Skeletal muscle tissue (tissue), 4 donors: Measurements from ENCODE around the gene FNDC3B. TPM values are rescaled to one million over a fixed set of nuclear protein-coding genes. Genes with fewer than 3 reads are reported as not detected.

Experiments
- H3K27ac ChIP-seq: one replicate; pipeline ENCODE4 v1.7.0; 2013; ENCODE audit warnings: mild to moderate bottlenecking, low read depth, low read length, inconsistent platforms
- H3K27me3 ChIP-seq, 3 donors: one replicate each; pipeline ENCODE4 v1.7.0; 2013; ENCODE audit warnings: low read length in 3 of 3; ENCODE audit not compliant: control insufficient read depth in 3 of 3, insufficient read depth in 3 of 3
- H3K36me3 ChIP-seq, 3 donors: one replicate each; pipeline ENCODE4 v1.7.0; 2013; ENCODE audit warnings: low read length in 3 of 3; ENCODE audit not compliant: control insufficient read depth in 3 of 3, insufficient read depth in 3 of 3
- H3K4me1 ChIP-seq, 3 donors: one replicate each; pipeline ENCODE4 v1.7.0; 2013; ENCODE audit warnings: low read length in 3 of 3, mild to moderate bottlenecking in 3 of 3; ENCODE audit not compliant: control insufficient read depth in 3 of 3, insufficient read depth in 3 of 3
- H3K4me3 ChIP-seq, 3 donors: one replicate each; pipeline ENCODE4 v1.7.0; 2013; ENCODE audit warnings: low read length in 3 of 3
- H3K9ac ChIP-seq, 3 donors: one replicate each; pipeline ENCODE4 v1.7.0; 2013; ENCODE audit warnings: low read length in 3 of 3, mild to moderate bottlenecking in 3 of 3, moderate library complexity in 2 of 3, low read depth in 1 of 3
- H3K9me3 ChIP-seq, 3 donors: one replicate each; pipeline ENCODE4 v1.7.0; 2013; ENCODE audit warnings: low read length in 3 of 3; ENCODE audit not compliant: control insufficient read depth in 3 of 3
- total RNA-seq: library from RNA; depleted of rRNA; stranded (reverse); fragments of >200 nt; gene quantifications from one replicate; pipeline ENCODE4 v1.2.3, GENCODE V29; 2014
- donor health status: Osteomylitis.

The FNDC3B gene
- total RNA-seq, 1 donor from 2014 or later = 140 TPM

- Histone ChIP-seq H3K27me3 (no peaks in the 10 kb centered on the region), H3K9ac (no peak overlapping the region), H3K4me3 (no peak overlapping the region), H3K27ac (no peak overlapping the region), H3K36me3 (no peaks in the 10 kb centered on the region), H3K9me3 (no peaks in the 10 kb centered on the region), H3K4me1 (peaks cover 9 to 22% (median 14%) of the 10 kb centered on the region in 3 donors)
Measured at GRCh38 chr3:172388412-172389078, 349.2 kb downstream of the FNDC3B start.

- no peak overlapping the region for H3K27ac ChIP-seq
- peaks cover 9 to 22% (median 14%) of the 10 kb centered on the region in 3 donors for H3K4me1 ChIP-seq
- H3K9ac ChIP-seq = no peak overlapping the region
- no peaks in the 10 kb centered on the region for H3K9me3 ChIP-seq
- no peaks in the 10 kb centered on the region for H3K27me3 ChIP-seq
- H3K4me3 ChIP-seq = no peak overlapping the region
- H3K36me3 ChIP-seq = no peaks in the 10 kb centered on the region
Measured at GRCh38 chr3:172390792-172391191, 351.4 kb downstream of the FNDC3B start.

GRCh38 chr3:172391592-172392302 lies 352.4 kb downstream of the FNDC3B start:
- no peak overlapping the region for H3K9ac ChIP-seq
- H3K4me1 ChIP-seq = peaks cover 9 to 22% (median 14%) of the 10 kb centered on the region in 3 donors
- H3K9me3 ChIP-seq = no peaks in the 10 kb centered on the region
- H3K27ac ChIP-seq = no peak overlapping the region
- H3K4me3 ChIP-seq = no peak overlapping the region
- no peaks in the 10 kb centered on the region for H3K27me3 ChIP-seq
- H3K36me3 ChIP-seq = peaks cover 0 to 3% (median 0%) of the 10 kb centered on the region in 3 donors

GRCh38 chr3:172394692-172395091 lies 355.3 kb downstream of the FNDC3B start:
- Histone ChIP-seq H3K9ac (no peak overlapping the region), H3K9me3 (no peaks in the 10 kb centered on the region), H3K27me3 (no peaks in the 10 kb centered on the region), H3K4me3 (no peak overlapping the region), H3K27ac (no peak overlapping the region), H3K4me1 (peaks cover 5 to 13% (median 10%) of the 10 kb centered on the region in 3 donors), H3K36me3 (peaks cover 4 to 11% (median 9%) of the 10 kb centered on the region in 3 donors)

- H3K27ac ChIP-seq = no peak overlapping the region
- H3K4me1 ChIP-seq = peaks cover 3 to 8% (median 7%) of the 10 kb centered on the region in 3 donors
- peaks cover 4 to 12% (median 11%) of the 10 kb centered on the region in 3 donors for H3K36me3 ChIP-seq
- H3K9me3 ChIP-seq = no peaks in the 10 kb centered on the region
- H3K4me3 ChIP-seq = no peak overlapping the region
- no peak overlapping the region for H3K9ac ChIP-seq
- no peaks in the 10 kb centered on the region for H3K27me3 ChIP-seq
Measured at GRCh38 chr3:172396400-172396799, 357.0 kb downstream of the FNDC3B start.

- Histone ChIP-seq H3K27ac (no peak overlapping the region), H3K4me1 (no peaks in the 10 kb centered on the region), H3K4me3 (no peak overlapping the region), H3K36me3 (peaks cover 4 to 12% (median 11%) of the 10 kb centered on the region in 3 donors), H3K9me3 (no peaks in the 10 kb centered on the region), H3K9ac (no peak overlapping the region), H3K27me3 (no peaks in the 10 kb centered on the region)
Measured at GRCh38 chr3:172397716-172398405, 358.5 kb downstream of the FNDC3B start.

- Histone ChIP-seq H3K9ac (no peak overlapping the region), H3K27ac (no peak overlapping the region), H3K27me3 (no peaks in the 10 kb centered on the region), H3K36me3 (peaks cover 4 to 12% (median 11%) of the 10 kb centered on the region in 3 donors), H3K4me3 (no peak overlapping the region), H3K4me1 (no peaks in the 10 kb centered on the region), H3K9me3 (no peaks in the 10 kb centered on the region)
Measured at GRCh38 chr3:172398484-172398883, 359.1 kb downstream of the FNDC3B start.

- Histone ChIP-seq H3K4me1 (no peaks in the 10 kb centered on the region), H3K27ac (no peak overlapping the region), H3K27me3 (no peaks in the 10 kb centered on the region), H3K4me3 (no peak overlapping the region), H3K36me3 (peaks cover 3 to 8% (median 7%) of the 10 kb centered on the region in 3 donors), H3K9me3 (no peaks in the 10 kb centered on the region), H3K9ac (no peak overlapping the region)
Measured at GRCh38 chr3:172402090-172402489, 362.7 kb downstream of the FNDC3B start.

GRCh38 chr3:172402892-172403643 lies 363.7 kb downstream of the FNDC3B start:
- Histone ChIP-seq H3K9me3 (no peaks in the 10 kb centered on the region), H3K4me1 (no peaks in the 10 kb centered on the region), H3K36me3 (peaks cover 0 to 5% (median 4%) of the 10 kb centered on the region in 3 donors), H3K27me3 (no peaks in the 10 kb centered on the region), H3K9ac (no peak overlapping the region), H3K27ac (no peak overlapping the region), H3K4me3 (no peak overlapping the region)
